Measurements from ENCODE around the gene STAT3. TPM values are rescaled to one million over a fixed set of nuclear protein-coding genes. Genes with fewer than 3 reads are reported as not detected.
"Not testable (repeated sequence)": the region's sequence is repeated elsewhere in the genome, so short reads cannot be mapped to it uniquely, and the experiment has no call there.

The STAT3 gene
- total RNA-seq, 1 donor from 2014 or later, result 41.2 TPM

DNA sequence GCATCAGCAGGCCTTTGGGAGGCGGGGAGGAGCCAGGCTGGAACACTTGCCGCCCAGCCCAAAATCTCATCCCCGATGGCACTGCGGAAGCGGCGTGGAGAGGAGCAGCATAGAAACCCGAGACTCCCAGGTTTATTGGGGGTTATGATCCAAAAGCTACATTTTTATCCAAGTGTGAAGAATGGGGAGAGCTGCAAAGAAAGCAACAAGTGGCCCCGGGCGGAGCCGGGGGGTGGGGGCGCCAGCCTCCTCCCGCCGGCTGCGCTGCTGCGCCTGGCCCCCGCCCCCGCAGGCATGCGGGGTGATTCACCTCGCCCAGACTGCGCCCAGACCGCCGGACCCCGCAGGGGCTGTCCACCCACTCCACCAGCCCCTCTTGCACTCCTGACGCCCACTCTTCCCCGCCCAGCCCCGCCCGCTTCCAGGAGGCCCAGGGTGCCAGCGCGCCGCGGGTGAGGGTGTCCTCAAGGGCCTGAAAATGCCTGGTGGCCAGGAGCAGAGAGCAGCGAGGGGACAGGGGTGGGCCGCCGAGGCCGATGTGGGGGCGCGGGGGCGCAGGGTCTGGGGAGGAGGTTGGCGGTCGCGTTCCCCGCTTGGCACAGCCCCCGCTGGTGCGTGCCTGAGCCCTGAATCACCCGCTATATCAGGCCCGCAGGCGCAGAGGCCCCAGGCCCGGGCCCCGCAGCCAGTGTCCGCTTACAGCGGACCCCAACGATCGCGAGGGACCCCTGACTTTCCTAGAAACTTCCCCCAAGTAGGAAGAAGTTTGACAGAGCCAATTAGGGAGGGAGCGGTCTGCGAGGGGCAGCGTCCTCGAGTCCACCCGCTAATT lies 33.5 kb upstream of the STAT3 start:
- Mint-ChIP-seq H3K36me3 (ENCODE audit: insufficient read depth) (no peaks in the 10 kb centered on the region), H3K4me3 (ENCODE audit: low read depth) (peak overlapping the region; percentile 45), H3K27me3 (peaks cover 61% of the 10 kb centered on the region), H3K9me3 (ENCODE audit: low read depth) (no peaks in the 10 kb centered on the region), H3K27ac (no peak overlapping the region), H3K4me1 (ENCODE audit: low read depth) (peaks cover 7% of the 10 kb centered on the region)
- no peak for DNase-seq (ENCODE audit: low spot score, unreplicated experiment)
- TF ChIP-seq, protein P1, sequence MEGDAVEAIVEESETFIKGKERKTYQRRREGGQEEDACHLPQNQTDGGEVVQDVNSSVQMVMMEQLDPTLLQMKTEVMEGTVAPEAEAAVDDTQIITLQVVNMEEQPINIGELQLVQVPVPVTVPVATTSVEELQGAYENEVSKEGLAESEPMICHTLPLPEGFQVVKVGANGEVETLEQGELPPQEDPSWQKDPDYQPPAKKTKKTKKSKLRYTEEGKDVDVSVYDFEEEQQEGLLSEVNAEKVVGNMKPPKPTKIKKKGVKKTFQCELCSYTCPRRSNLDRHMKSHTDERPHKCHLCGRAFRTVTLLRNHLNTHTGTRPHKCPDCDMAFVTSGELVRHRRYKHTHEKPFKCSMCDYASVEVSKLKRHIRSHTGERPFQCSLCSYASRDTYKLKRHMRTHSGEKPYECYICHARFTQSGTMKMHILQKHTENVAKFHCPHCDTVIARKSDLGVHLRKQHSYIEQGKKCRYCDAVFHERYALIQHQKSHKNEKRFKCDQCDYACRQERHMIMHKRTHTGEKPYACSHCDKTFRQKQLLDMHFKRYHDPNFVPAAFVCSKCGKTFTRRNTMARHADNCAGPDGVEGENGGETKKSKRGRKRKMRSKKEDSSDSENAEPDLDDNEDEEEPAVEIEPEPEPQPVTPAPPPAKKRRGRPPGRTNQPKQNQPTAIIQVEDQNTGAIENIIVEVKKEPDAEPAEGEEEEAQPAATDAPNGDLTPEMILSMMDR (IDR thresholded peaks at IDR 0.05; ENCODE audit: unreplicated experiment), result no peak

DNA sequence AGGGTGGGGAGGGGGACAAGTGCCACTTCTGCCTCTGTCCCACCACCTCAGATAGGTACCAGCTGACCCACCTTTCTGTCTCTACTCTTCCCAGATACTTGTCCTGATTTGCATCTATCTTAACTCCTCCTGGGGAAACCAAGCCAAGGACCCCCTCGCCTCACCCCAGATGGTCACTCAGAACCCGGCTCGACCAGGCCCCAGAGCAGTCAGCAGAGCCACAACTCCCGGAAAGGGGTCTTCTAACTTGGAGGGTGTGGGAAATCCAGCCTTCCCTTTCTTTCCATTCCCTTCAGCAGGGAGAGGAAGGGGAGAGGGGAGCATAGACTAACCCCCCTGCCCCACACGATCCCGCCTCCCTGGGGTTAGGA lies 32.9 kb upstream of the STAT3 start:
- H3K36me3 Mint-ChIP-seq (ENCODE audit: insufficient read depth), result no peaks in the 10 kb centered on the region

DNA sequence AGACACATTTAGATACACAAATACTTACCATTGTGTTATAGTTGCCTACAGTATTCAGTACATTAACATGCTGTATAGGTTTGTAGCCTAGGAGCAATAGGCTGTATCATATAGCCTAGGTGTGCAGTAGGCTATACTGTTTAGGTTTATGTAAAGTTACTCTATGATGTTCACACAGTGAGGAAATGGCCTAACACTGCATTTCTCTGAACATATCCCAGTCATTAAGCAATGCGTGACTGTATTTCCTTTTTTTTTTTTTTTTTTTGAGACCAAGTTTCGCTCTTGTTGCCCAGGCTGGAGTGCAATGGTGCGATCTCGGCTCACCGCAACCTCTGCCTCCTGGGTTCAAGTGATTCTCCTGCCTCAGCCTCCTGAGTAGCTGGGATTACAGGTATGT lies 29.7 kb upstream of the STAT3 start:
- H3K27me3 Mint-ChIP-seq, result peaks cover 44% of the 10 kb centered on the region
- H3K9me3 Mint-ChIP-seq (ENCODE audit: low read depth), result not testable (repeated sequence)

More for the DNA sequence above, 32.9 kb upstream of the STAT3 start:
- peaks cover 61% of the 10 kb centered on the region for H3K27me3 Mint-ChIP-seq
- H3K27ac Mint-ChIP-seq, result no peak overlapping the region
- H3K4me3 Mint-ChIP-seq (ENCODE audit: low read depth), result no peak overlapping the region
- H3K9me3 Mint-ChIP-seq (ENCODE audit: low read depth), result no peaks in the 10 kb centered on the region
- DNase-seq (ENCODE audit: low spot score, unreplicated experiment), result no peak
- TF ChIP-seq, protein P1 (IDR thresholded peaks at IDR 0.05; ENCODE audit: unreplicated experiment), result no peak
- peaks cover 7% of the 10 kb centered on the region for H3K4me1 Mint-ChIP-seq (ENCODE audit: low read depth)

DNA sequence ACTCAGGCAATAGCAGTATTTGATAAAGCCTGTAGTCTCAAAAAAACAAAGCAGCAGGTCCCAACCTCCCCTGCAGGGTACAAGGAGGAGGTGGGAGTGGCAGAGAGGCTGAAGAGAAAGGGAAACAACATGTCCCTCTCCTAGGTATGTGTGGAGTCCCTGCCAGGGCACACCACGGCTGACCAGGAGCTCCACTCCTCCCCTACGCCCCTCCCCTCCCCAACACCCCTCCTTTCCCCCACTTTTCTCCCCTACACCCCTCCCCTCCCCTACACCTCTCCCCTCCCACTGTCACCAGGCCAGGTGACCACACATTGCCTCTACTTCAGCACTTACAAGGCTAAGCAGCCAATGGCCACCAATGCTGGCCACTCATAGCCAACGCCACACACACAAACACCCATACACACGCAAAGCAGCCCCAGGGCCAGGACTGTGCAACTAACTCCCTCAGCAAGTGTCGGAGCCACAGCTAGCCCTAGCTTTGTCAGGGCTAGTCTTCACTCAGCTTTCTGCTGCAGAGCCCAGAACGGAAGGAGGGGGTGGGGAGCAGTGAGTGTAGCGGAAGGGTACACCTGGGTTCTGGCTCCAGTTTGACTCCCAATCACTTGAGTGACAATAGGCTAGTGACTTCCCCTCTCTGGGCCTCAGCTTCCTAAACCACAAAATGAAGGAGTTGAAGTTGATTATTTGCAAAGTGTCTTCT lies 26.6 kb upstream of the STAT3 start:
- Mint-ChIP-seq H3K4me1 (ENCODE audit: low read depth) (no peaks in the 10 kb centered on the region), H3K9me3 (ENCODE audit: low read depth) (no peaks in the 10 kb centered on the region)

More for the DNA sequence above, 29.7 kb upstream of the STAT3 start:
- H3K4me3 Mint-ChIP-seq (ENCODE audit: low read depth); H3K36me3 Mint-ChIP-seq (ENCODE audit: insufficient read depth); H3K4me1 Mint-ChIP-seq (ENCODE audit: low read depth); H3K27ac Mint-ChIP-seq; DNase-seq (ENCODE audit: low spot score, unreplicated experiment): not testable (repeated sequence)

DNA sequence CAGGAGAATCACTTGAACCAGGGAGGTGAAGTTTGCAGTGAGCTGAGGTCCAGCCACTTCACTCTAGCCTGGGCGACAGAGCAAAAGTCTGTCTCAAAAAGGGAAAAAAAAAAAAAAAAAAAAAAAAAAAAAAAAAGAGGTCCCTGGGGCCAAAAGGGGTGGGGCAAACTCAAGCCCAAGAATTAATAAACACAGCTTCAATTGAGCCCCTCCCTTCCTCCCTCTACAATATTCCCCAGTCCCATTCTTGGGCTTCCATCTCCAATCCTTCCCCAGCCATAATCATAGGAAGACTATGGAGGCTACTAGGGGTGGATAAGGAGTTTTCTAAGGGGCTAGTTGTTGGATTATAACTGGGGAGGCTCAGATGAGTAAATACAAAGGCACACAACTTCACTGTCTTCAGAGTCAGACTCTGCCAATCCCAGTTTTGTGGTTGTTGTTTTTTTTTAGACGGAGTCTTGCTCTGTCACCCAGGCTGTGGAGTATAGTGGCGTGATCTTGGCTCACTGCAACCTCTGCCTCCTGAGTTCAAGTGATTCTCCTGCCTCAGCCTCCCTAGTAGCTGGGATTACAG lies 25.3 kb upstream of the STAT3 start:
- Mint-ChIP-seq H3K4me1 (ENCODE audit: low read depth) (no peaks in the 10 kb centered on the region), H3K36me3 (ENCODE audit: insufficient read depth) (no peaks in the 10 kb centered on the region), H3K27me3 (peaks cover 11% of the 10 kb centered on the region), H3K9me3 (ENCODE audit: low read depth) (no peaks in the 10 kb centered on the region), H3K4me3 (ENCODE audit: low read depth) (no peak overlapping the region), H3K27ac (no peak overlapping the region)
- DNase-seq (ENCODE audit: low spot score, unreplicated experiment), result no peak
- TF ChIP-seq, protein P1 (IDR thresholded peaks at IDR 0.05; ENCODE audit: unreplicated experiment), result no peak

More for the DNA sequence above, 26.6 kb upstream of the STAT3 start:
- Mint-ChIP-seq H3K4me3 (ENCODE audit: low read depth) (no peak overlapping the region), H3K27ac (no peak overlapping the region), H3K27me3 (peaks cover 17% of the 10 kb centered on the region), H3K36me3 (ENCODE audit: insufficient read depth) (no peaks in the 10 kb centered on the region)
- TF ChIP-seq, protein P1 (IDR thresholded peaks at IDR 0.05; ENCODE audit: unreplicated experiment), result no peak
- no peak for DNase-seq (ENCODE audit: low spot score, unreplicated experiment)
